SK-N-SH (cell line): Measurements from ENCODE around the gene DRGX. TPM values are rescaled to one million over a fixed set of nuclear protein-coding genes. Genes with fewer than 3 reads are reported as not detected.

ENCODE experiments used
- CTCF ChIA-PET: fragments of 300-600, 350-600 bp; formaldehyde crosslinking; extraction: SDS; loops from one replicate; lab custom pipeline; 2021; lab: Yijun Ruan, JAX
- POLR2A ChIA-PET: fragments of 350-600 bp; sonication (Branson Sonifier 250); formaldehyde crosslinking; extraction: SDS; loops from one replicate; lab custom pipeline; 2020; ENCODE audit warnings: antibody characterized with exemption, inconsistent platforms; lab: Yijun Ruan, JAX
- DNase-seq: peaks from one replicate; pipeline ENCODE4 v3.0.0; 2012
- H2AFZ ChIP-seq: fragments of 200-600 bp; sonication (generic); 2 replicates; pipeline ENCODE4 v1.8.1; 2016; ENCODE audit warnings: antibody characterized with exemption, mild to moderate bottlenecking, low read depth
- H3F3A ChIP-seq: fragments of 200-600 bp; sonication (generic); replicated peaks from 2 replicates; pipeline ENCODE3; 2016; ENCODE audit warnings: antibody characterized with exemption, mild to moderate bottlenecking; ENCODE audit not compliant: insufficient read depth
- H3K27ac ChIP-seq, 2 experiments: fragments of 200-500 bp in 1 of 2; fragments of 200-600 bp in 1 of 2; sonication (Bioruptor generic) in 1 of 2; sonication (generic), shearing (Covaris generic) in 1 of 2; 2 replicates each; pipeline versions ENCODE4 v1.5.1 to v1.6.1; 2014 to 2016; ENCODE audit warnings: low read depth in 2 of 2, inconsistent platforms in 1 of 2, low read length in 1 of 2, mild to moderate bottlenecking in 1 of 2, mixed read lengths in 1 of 2
- H3K27me3 ChIP-seq: fragments of 200-600 bp; sonication (generic), shearing (Covaris generic); 2 replicates; pipeline ENCODE4 v1.6.1; 2016; ENCODE audit warnings: mixed run types; ENCODE audit not compliant: insufficient read depth
- H3K36me3 ChIP-seq, 2 experiments: fragments of 200-500 bp in 1 of 2; fragments of 200-600 bp in 1 of 2; sonication (Bioruptor generic) in 1 of 2; sonication (generic) in 1 of 2; replicated peaks in 1 of 2; 2 replicates each; pipeline versions ENCODE3 to v1.5.1; 2014 to 2016; ENCODE audit warnings: low read length in 1 of 2, mild to moderate bottlenecking in 1 of 2; ENCODE audit not compliant: insufficient read depth in 2 of 2, control insufficient read depth in 1 of 2
- H3K4me1 ChIP-seq, 2 experiments: fragments of 200-500 bp in 1 of 2; fragments of 200-600 bp in 1 of 2; sonication (Bioruptor generic) in 1 of 2; sonication (generic), shearing (Covaris generic) in 1 of 2; 2 replicates each; pipeline versions ENCODE4 v1.5.1 to v1.6.1; 2014 to 2016; ENCODE audit warnings: low read depth in 1 of 2, low read length in 1 of 2, mixed run types in 1 of 2; ENCODE audit not compliant: insufficient read depth in 2 of 2, control insufficient read depth in 1 of 2
- H3K4me2 ChIP-seq: fragments of 200-600 bp; sonication (generic), shearing (Covaris generic); 2 replicates; pipeline ENCODE4 v1.6.1; 2017; ENCODE audit warnings: mixed run types
- H3K4me3 ChIP-seq, 2 experiments: fragments of 200-500 bp in 1 of 2; fragments of 200-600 bp in 1 of 2; sonication (Bioruptor generic) in 1 of 2; sonication (generic), shearing (Covaris generic) in 1 of 2; 2 replicates each; pipeline versions ENCODE4 v1.5.1 to v1.8.1; 2014 to 2016; ENCODE audit warnings: low read depth in 2 of 2, inconsistent platforms in 1 of 2, low read length in 1 of 2, mild to moderate bottlenecking in 1 of 2, mixed read lengths in 1 of 2, moderate library complexity in 1 of 2
- H3K79me2 ChIP-seq: fragments of 200-600 bp; sonication (generic); 2 replicates; pipeline ENCODE4 v1.8.1; 2017; ENCODE audit warnings: mild to moderate bottlenecking; ENCODE audit not compliant: insufficient read depth
- H3K9ac ChIP-seq: fragments of 200-600 bp; sonication (generic); 2 replicates; pipeline ENCODE4 v1.6.1; 2017; ENCODE audit warnings: mixed run types
- H3K9me2 ChIP-seq: fragments of 200-600 bp; sonication (generic); 2 replicates; pipeline ENCODE4 v1.6.1; 2017; ENCODE audit warnings: mixed run types
- H3K9me3 ChIP-seq: fragments of 200-600 bp; sonication (generic); 2 replicates; pipeline ENCODE4 v1.6.1; 2017; ENCODE audit warnings: mixed run types, mild to moderate bottlenecking, moderate library complexity
- H4K20me1 ChIP-seq: fragments of 200-600 bp; sonication (generic); 2 replicates; pipeline ENCODE4 v1.6.1; 2017; ENCODE audit warnings: mild to moderate bottlenecking, mixed run types; ENCODE audit not compliant: insufficient read depth
- CHD2 ChIP-seq: fragments of 150-350 bp; IDR thresholded peaks from 2 replicates; pipeline ENCODE4 v1.6.1; 2018; ENCODE audit warnings: low read length; ENCODE audit not compliant: partially characterized antibody
- CTCF ChIP-seq: fragments of 200-600 bp; sonication (generic); IDR thresholded peaks from 2 replicates; pipeline ENCODE4 v1.6.1; 2017; ENCODE audit warnings: antibody characterized with exemption, mild to moderate bottlenecking, moderate library complexity
- EP300 ChIP-seq, 2 experiments: IDR thresholded peaks; 2 replicates each; pipeline versions ENCODE4 v1.4.0 to v1.6.1; 2012; ENCODE audit warnings: borderline replicate concordance in 1 of 2, low read depth in 1 of 2, low read length in 1 of 2
- FOSL2 ChIP-seq: IDR thresholded peaks from 2 replicates; pipeline ENCODE4 v1.4.0; 2012; ENCODE audit warnings: low read depth, mild to moderate bottlenecking, moderate library complexity, borderline replicate concordance
- FOXJ3 ChIP-seq: sonication (generic); formaldehyde crosslinking; IDR thresholded peaks from 2 replicates; pipeline ENCODE4 v1.5.1; 2020; ENCODE audit warnings: mild to moderate bottlenecking, missing genetic modification reagents
- FOXM1 ChIP-seq: IDR thresholded peaks from 2 replicates; pipeline ENCODE4 v1.4.0; 2012; ENCODE audit warnings: low read depth, mild to moderate bottlenecking
- GABPA ChIP-seq: IDR thresholded peaks from 2 replicates; pipeline ENCODE4 v1.4.0; 2012; ENCODE audit warnings: low read depth, mild to moderate bottlenecking
- GATA2 ChIP-seq: sonication (generic); formaldehyde crosslinking; IDR thresholded peaks from 2 replicates; pipeline ENCODE4 v1.5.0; 2020; ENCODE audit warnings: mild to moderate bottlenecking, missing genetic modification reagents
- NFIC ChIP-seq: IDR thresholded peaks from 2 replicates; pipeline ENCODE4 v1.4.0; 2012; ENCODE audit warnings: borderline replicate concordance
- RCOR1 ChIP-seq: fragments of 150-350 bp; IDR thresholded peaks from 2 replicates; pipeline ENCODE4 v1.6.1; 2017; ENCODE audit warnings: antibody characterized with exemption, low read length
- RFX5 ChIP-seq: IDR thresholded peaks from 2 replicates; pipeline ENCODE4 v1.6.1; 2012; ENCODE audit warnings: mild to moderate bottlenecking, improper control_type of control experiment, low read length
- SMC3 ChIP-seq: IDR thresholded peaks from 2 replicates; pipeline ENCODE4 v1.6.1; 2012; ENCODE audit warnings: low read depth, low read length, improper control_type of control experiment
- TAF1 ChIP-seq: IDR thresholded peaks from 2 replicates; pipeline ENCODE4 v1.6.1; 2012; ENCODE audit warnings: low read depth, mild to moderate bottlenecking, low read length, moderate library complexity, borderline replicate concordance
- USF1 ChIP-seq: IDR thresholded peaks from 2 replicates; pipeline ENCODE4 v1.4.0; 2012; ENCODE audit warnings: low read depth, borderline replicate concordance
- ZBTB33 ChIP-seq: IDR thresholded peaks from 2 replicates; pipeline ENCODE4 v1.4.0; 2012; ENCODE audit warnings: low read depth, borderline replicate concordance
- WGBS: methylation state at CpG from one replicate; pipeline ENCODE4 v1.1.6; 2017; ENCODE audit warnings: low lambda C conversion rate; 5-methylcytosine and 5-hydroxymethylcytosine counted together
- polyA plus RNA-seq, 3 experiments: library from polyadenylated mRNA; depleted of rRNA; stranded (reverse); fragments of >200 nt; gene quantifications; 2 replicates each; pipeline ENCODE4 v1.2.3, GENCODE V29; 2012

DRGX gene
- polyA plus RNA-seq, 1 of the 3 experiments (the other 2 are of a cell fraction), result not detected

GRCh38 chr10:49375611-49376010 is 20.3 kb downstream of the DRGX start:
- Histone ChIP-seq H3K9ac (no peak overlapping the region), H2AFZ (no peak overlapping the region), H3K4me3 (no peak overlapping the region), H3K36me3 (no peaks in the 10 kb centered on the region), H3K4me1 (peaks cover 0 to 4% of the 10 kb centered on the region in 2 experiments; a peak in 1 of 4 replicates), H3K27me3 (no peaks in the 10 kb centered on the region; the same call in 1 of the 2 replicates), H4K20me1 (no peaks in the 10 kb centered on the region), H3K9me2 (no peaks in the 10 kb centered on the region), H3K9me3 (no peaks in the 10 kb centered on the region)
- WGBS, result 43% methylated on average over 2 of the region's 3 CpGs
- ChIA-PET POLR2A (no interaction called here), CTCF (interaction anchor here (1.0 to 1.5 kb wide), 3 partner anchors 10 to 399 kb away, joined by 3 to 6 read pairs (median 5); no protein-coding TSS in a partner anchor)
- TF ChIP-seq FOSL2, result no peak
- no peak for TF ChIP-seq GABPA
- no peak for TF ChIP-seq EP300 (IDR thresholded peaks at IDR 0.05; ENCODE audit: borderline replicate concordance in 1 of 2, low read depth in 1 of 2, low read length in 1 of 2)
- TF ChIP-seq FOXM1, result no peak
- no peak for TF ChIP-seq CTCF
- TF ChIP-seq FOXJ3 (CRISPR knock-in tag), result no peak
- no peak for TF ChIP-seq TAF1
- no peak for TF ChIP-seq RFX5
- TF ChIP-seq ZBTB33, result no peak
- TF ChIP-seq CHD2, result no peak
- TF ChIP-seq USF1, result no peak
- no peak for TF ChIP-seq SMC3
- no peak for TF ChIP-seq RCOR1
- TF ChIP-seq NFIC, result no peak
- no peak for TF ChIP-seq GATA2
- TF ChIP-seq, all 33 proteins: peak for 0
- Histone ChIP-seq H3K4me2 (no peak overlapping the region), H3F3A (no peaks in the 10 kb centered on the region), H3K79me2 (no peaks in the 10 kb centered on the region), H3K27ac (no peak overlapping the region)
- DNase-seq, result no peak
